Thoracic aorta (tissue), 2 donors: ENCODE results near the gene TAX1BP1. TPM values are rescaled to one million over a fixed set of nuclear protein-coding genes. Genes with fewer than 3 reads are reported as not detected.

Source experiments
- ATAC-seq: fragments of 150-250 bp; one replicate; pipeline ENCODE4 v1.8.0; 2017; ENCODE audit warnings: low read depth; ENCODE audit not compliant: insufficient number of reproducible peaks, low FRiP score
- DNase-seq: peaks from one replicate; pipeline ENCODE4 v3.0.0-alpha.2; 2020; ENCODE audit warnings: low spot score
- H3K27ac ChIP-seq, 2 donors: fragments of 200-600 bp; sonication (generic); 1 replicate in 1 of 2; 2 replicates in 1 of 2; pipeline ENCODE4 v1.5.1; 2016; ENCODE audit warnings: mild to moderate bottlenecking in 2 of 2, moderate library complexity in 2 of 2
- H3K27me3 ChIP-seq: fragments of 200-600 bp; sonication (generic); replicated peaks from 2 replicates; pipeline ENCODE4 v1.6.0; 2016; ENCODE audit warnings: mild to moderate bottlenecking; ENCODE audit not compliant: insufficient read depth
- H3K36me3 ChIP-seq: fragments of 200-600 bp; sonication (generic); one replicate; pipeline ENCODE4 v1.5.1; 2016
- H3K4me1 ChIP-seq, 2 donors: fragments of 200-600 bp; sonication (generic); 1 replicate in 1 of 2; 2 replicates in 1 of 2; pipeline versions ENCODE4 v1.5.1 to v1.6.0; 2016; ENCODE audit warnings: low read depth in 2 of 2, mild to moderate bottlenecking in 1 of 2; ENCODE audit not compliant: control insufficient read depth in 1 of 2
- H3K4me3 ChIP-seq: fragments of 200-600 bp; sonication (generic); 2 replicates; pipeline ENCODE4 v1.5.1; 2016; ENCODE audit warnings: mild to moderate bottlenecking
- H3K9me3 ChIP-seq: fragments of 200-600 bp; sonication (generic); 2 replicates; pipeline ENCODE4 v1.5.1; 2016
- total RNA-seq, 2 donors: library from RNA; depleted of rRNA; stranded (reverse); fragments of >200 nt; gene quantifications; one replicate each; pipeline versions ENCODE4 v1.1.0 to v1.2.3, GENCODE V29; 2016
- TF ChIP-seq, protein P1 (sequence below): fragments of 200-600 bp; sonication (generic); IDR thresholded peaks from one replicate; pipeline ENCODE4 v1.5.1; 2019; ENCODE audit warnings: antibody characterized with exemption

The TAX1BP1 gene
- total RNA-seq, 2 donors from 2014 or later, result 91.4 to 120 TPM

DNA sequence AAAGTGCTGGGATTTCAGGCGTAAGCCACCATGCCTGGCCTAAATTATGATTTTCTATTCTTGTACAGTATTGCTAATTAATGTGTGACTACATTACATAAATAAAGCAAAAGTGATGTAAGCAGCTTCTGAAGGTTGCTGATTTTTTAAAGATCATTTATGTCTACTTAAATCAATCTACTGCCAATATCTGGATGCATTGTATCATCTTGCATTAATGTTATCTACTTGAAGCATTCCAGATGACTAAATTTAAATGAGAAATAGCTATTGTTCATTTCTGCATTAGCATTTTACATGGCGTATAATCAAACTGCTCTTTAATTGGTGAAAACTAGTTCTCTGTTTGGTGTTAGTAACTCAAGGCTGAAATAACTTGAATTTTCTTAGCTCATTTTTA, 40.2 kb upstream of the TAX1BP1 start:
- Histone ChIP-seq H3K9me3 (no peaks in the 10 kb centered on the region), H3K27me3 (no peaks in the 10 kb centered on the region), H3K36me3 (no peaks in the 10 kb centered on the region), H3K27ac (no peak overlapping the region), H3K4me1 (no peaks in the 10 kb centered on the region), H3K4me3 (no peak overlapping the region)
- no peak for ATAC-seq
- TF ChIP-seq, protein P1, sequence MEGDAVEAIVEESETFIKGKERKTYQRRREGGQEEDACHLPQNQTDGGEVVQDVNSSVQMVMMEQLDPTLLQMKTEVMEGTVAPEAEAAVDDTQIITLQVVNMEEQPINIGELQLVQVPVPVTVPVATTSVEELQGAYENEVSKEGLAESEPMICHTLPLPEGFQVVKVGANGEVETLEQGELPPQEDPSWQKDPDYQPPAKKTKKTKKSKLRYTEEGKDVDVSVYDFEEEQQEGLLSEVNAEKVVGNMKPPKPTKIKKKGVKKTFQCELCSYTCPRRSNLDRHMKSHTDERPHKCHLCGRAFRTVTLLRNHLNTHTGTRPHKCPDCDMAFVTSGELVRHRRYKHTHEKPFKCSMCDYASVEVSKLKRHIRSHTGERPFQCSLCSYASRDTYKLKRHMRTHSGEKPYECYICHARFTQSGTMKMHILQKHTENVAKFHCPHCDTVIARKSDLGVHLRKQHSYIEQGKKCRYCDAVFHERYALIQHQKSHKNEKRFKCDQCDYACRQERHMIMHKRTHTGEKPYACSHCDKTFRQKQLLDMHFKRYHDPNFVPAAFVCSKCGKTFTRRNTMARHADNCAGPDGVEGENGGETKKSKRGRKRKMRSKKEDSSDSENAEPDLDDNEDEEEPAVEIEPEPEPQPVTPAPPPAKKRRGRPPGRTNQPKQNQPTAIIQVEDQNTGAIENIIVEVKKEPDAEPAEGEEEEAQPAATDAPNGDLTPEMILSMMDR, result no peak
- no peak for DNase-seq

DNA sequence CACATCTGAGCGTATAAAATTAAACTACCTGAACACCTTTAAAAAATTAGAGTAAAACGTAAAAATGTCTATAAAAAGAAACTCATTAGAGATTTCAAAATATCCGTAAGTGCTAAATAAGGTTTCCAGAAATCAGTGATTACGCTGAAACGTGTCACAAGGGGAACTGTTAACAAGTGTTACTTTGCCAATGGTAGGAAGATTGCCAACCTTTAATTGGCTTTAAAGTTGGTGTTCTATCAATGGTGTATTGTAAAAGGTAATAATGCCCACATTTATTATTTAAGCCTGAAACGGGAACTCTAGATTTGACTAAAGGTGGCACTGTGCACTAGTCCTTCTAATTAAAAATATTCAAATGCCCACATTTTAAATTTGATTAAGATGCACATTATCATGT, 39.5 kb upstream of the TAX1BP1 start:
- no peaks in the 10 kb centered on the region for H3K4me1 ChIP-seq
- ATAC-seq, result no peak
- H3K4me3 ChIP-seq, result no peak overlapping the region
- H3K27ac ChIP-seq, result no peak overlapping the region
- no peaks in the 10 kb centered on the region for H3K9me3 ChIP-seq
- TF ChIP-seq, protein P1, result no peak
- DNase-seq, result no peak
- H3K27me3 ChIP-seq, result no peaks in the 10 kb centered on the region
- no peaks in the 10 kb centered on the region for H3K36me3 ChIP-seq

GRCh38 chr7:27703181-27703580, 36.8 kb upstream of the TAX1BP1 start:
- Histone ChIP-seq H3K9me3 (no peaks in the 10 kb centered on the region), H3K4me3 (no peak overlapping the region), H3K27me3 (no peaks in the 10 kb centered on the region), H3K4me1 (no peaks in the 10 kb centered on the region), H3K27ac (no peak overlapping the region), H3K36me3 (no peaks in the 10 kb centered on the region)
- ATAC-seq (no peak), DNase-seq (no peak)
- TF ChIP-seq, protein P1, result no peak

GRCh38 chr7:27704422-27705199, 35.4 kb upstream of the TAX1BP1 start:
- peaks cover 0 to 11% of the 10 kb centered on the region in 2 donors for H3K4me1 ChIP-seq
- no peaks in the 10 kb centered on the region for H3K9me3 ChIP-seq
- H3K27ac ChIP-seq, result no peak overlapping the region
- H3K36me3 ChIP-seq, result no peaks in the 10 kb centered on the region
- TF ChIP-seq, protein P1, result no peak
- no peak overlapping the region for H3K4me3 ChIP-seq
- ATAC-seq (no peak), DNase-seq (no peak)
- H3K27me3 ChIP-seq, result no peaks in the 10 kb centered on the region

DNA sequence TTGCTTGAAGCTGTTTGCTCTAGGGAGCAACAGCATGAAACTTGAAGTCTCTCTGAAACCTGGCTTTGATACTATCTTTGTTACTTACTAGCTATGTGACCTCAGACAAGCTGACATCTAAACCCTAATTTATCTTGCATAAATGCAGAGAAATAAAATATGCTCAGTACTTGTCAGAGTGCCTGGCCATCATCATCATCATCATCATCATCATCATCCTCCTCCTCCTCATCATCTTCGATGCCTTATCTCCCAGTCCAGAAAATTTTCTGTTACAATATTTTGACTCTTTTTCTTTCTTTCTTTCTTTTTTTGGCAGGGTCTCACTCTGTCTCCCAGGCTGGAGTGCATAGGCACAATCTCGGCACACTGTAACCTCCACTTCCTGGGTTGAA, 34.8 kb upstream of the TAX1BP1 start:
- no peaks in the 10 kb centered on the region for H3K36me3 ChIP-seq
- no peak for ATAC-seq
- DNase-seq, result no peak
- H3K4me1 ChIP-seq, result peaks cover 0 to 14% of the 10 kb centered on the region in 2 donors
- no peak overlapping the region for H3K4me3 ChIP-seq
- H3K27me3 ChIP-seq, result no peaks in the 10 kb centered on the region
- H3K9me3 ChIP-seq, result no peaks in the 10 kb centered on the region
- no peak overlapping the region for H3K27ac ChIP-seq
- TF ChIP-seq, protein P1, result no peak
